Skeletal muscle tissue (tissue), 4 donors: ENCODE measurements around the gene CLEC2A. TPM values are rescaled to one million over a fixed set of nuclear protein-coding genes. Genes with fewer than 3 reads are reported as not detected.

Source experiments
- H3K27ac ChIP-seq: one replicate; pipeline ENCODE4 v1.7.0; 2013; ENCODE audit warnings: mild to moderate bottlenecking, low read depth, low read length, inconsistent platforms
- H3K27me3 ChIP-seq, 3 donors: one replicate each; pipeline ENCODE4 v1.7.0; 2013; ENCODE audit warnings: low read length in 3 of 3; ENCODE audit not compliant: control insufficient read depth in 3 of 3, insufficient read depth in 3 of 3
- H3K36me3 ChIP-seq, 3 donors: one replicate each; pipeline ENCODE4 v1.7.0; 2013; ENCODE audit warnings: low read length in 3 of 3; ENCODE audit not compliant: control insufficient read depth in 3 of 3, insufficient read depth in 3 of 3
- H3K4me1 ChIP-seq, 3 donors: one replicate each; pipeline ENCODE4 v1.7.0; 2013; ENCODE audit warnings: low read length in 3 of 3, mild to moderate bottlenecking in 3 of 3; ENCODE audit not compliant: control insufficient read depth in 3 of 3, insufficient read depth in 3 of 3
- H3K4me3 ChIP-seq, 3 donors: one replicate each; pipeline ENCODE4 v1.7.0; 2013; ENCODE audit warnings: low read length in 3 of 3
- H3K9ac ChIP-seq, 3 donors: one replicate each; pipeline ENCODE4 v1.7.0; 2013; ENCODE audit warnings: low read length in 3 of 3, mild to moderate bottlenecking in 3 of 3, moderate library complexity in 2 of 3, low read depth in 1 of 3
- H3K9me3 ChIP-seq, 3 donors: one replicate each; pipeline ENCODE4 v1.7.0; 2013; ENCODE audit warnings: low read length in 3 of 3; ENCODE audit not compliant: control insufficient read depth in 3 of 3
- total RNA-seq: library from RNA; depleted of rRNA; stranded (reverse); fragments of >200 nt; gene quantifications from one replicate; pipeline ENCODE4 v1.2.3, GENCODE V29; 2014
- donor health status: Osteomylitis.

Gene CLEC2A
- total RNA-seq, 1 donor from 2014 or later = not detected

DNA sequence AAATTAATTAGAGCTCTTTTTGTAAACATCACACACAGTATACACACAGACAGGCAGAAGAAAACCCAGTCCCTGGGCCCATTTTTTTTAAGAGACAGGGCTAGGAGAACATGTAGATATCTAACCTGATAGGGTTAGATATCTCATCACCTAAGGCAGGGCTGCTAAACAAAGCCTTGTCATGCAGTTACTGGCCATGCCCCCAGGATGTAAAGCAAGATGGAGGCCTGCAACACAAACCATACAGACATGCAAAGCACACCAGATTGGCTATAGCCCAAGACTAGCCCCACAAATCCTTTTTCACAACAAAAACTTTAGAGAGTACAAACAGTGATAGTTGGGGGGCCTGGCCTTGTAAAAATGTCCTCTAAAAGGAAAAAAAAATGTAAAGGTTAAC lies 20.5 kb downstream of the CLEC2A start:
- Histone ChIP-seq H3K27ac (no peak overlapping the region), H3K27me3 (no peaks in the 10 kb centered on the region), H3K36me3 (no peaks in the 10 kb centered on the region), H3K4me1 (no peaks in the 10 kb centered on the region), H3K4me3 (no peak overlapping the region), H3K9me3 (peaks cover 2 to 6% (median 3%) of the 10 kb centered on the region in 3 donors), H3K9ac (no peak overlapping the region)

DNA sequence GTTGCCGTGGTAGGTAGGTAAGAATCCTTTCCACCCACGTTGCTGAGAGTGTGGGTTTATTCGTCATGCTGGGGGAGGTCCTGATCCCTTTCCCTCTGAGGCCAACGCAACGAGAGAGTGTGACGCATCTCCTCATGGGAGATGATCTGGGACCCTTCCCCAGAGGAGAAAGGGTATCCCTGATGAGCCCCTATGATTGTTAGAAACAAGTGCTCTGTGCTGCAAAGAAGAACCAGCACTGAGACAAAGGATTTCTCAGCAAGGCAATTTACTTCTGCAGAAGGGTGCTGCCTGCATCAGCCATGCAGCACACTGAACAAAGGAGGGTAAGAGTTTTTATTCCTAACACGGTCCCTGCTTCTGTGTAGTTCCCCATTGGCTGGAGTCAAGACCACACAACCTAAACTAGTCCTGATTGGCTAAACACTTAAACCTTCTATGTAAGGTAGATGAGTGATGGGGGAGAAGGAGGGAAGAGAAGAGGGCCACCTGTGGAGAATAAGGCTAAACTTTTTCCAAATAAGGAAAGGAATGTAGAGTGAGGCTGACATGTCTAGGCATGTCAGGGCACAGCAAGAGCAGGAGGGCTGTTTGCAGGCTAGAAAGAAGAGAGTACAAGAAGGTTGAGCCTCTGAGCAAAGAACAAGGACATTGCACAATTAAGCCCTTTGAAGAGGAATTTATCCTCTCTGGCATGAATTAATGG lies 21.3 kb downstream of the CLEC2A start:
- no peak overlapping the region for H3K4me3 ChIP-seq
- H3K27ac ChIP-seq = no peak overlapping the region
- H3K4me1 ChIP-seq = no peaks in the 10 kb centered on the region
- H3K27me3 ChIP-seq = no peaks in the 10 kb centered on the region
- H3K9me3 ChIP-seq = peaks cover 2 to 6% (median 3%) of the 10 kb centered on the region in 3 donors
- H3K9ac ChIP-seq = no peak overlapping the region
- H3K36me3 ChIP-seq = no peaks in the 10 kb centered on the region

DNA sequence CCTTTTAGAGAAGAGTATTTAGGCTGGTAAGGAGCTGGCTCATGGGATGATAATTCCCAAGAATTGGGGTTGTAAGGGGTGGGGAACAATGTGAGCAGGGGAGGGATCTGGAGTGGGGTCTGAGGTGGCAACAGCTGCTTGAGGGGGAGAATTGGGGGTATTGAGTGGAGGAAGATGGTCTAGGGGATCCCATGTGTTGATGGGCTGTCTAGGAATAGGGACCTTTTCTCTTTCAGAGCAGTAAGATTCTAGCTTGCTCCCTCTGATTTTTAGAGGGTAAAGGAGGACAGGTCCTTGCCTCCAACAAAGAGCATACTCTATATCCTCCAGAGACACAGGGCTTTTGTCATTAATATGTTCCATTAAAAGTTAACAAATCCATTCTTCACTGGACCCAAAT lies 22.4 kb downstream of the CLEC2A start:
- Histone ChIP-seq H3K4me1 (no peaks in the 10 kb centered on the region), H3K36me3 (no peaks in the 10 kb centered on the region), H3K9me3 (peaks cover 2 to 6% (median 3%) of the 10 kb centered on the region in 3 donors), H3K4me3 (no peak overlapping the region), H3K27ac (no peak overlapping the region), H3K9ac (no peak overlapping the region), H3K27me3 (no peaks in the 10 kb centered on the region)

DNA sequence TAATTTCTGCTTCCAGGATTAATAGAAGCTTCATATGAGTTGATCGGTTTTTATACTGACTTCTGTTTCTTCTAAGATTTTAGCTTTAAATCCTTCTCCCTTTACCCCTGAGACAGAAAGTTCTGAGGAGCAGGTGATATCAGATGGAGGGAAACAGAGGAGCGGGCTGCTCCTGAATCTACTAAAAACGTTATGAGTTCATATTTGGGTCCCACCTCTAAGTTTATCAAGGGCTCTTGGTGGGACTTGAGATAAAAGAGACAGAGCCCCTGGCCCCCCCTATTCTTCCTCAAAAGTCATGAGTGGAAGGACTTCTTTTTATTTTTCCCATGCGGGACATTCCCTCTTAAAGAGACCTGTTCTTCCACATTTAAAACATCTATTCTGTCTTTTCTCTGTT lies 23.8 kb downstream of the CLEC2A start:
- Histone ChIP-seq H3K27ac (no peak overlapping the region), H3K4me1 (no peaks in the 10 kb centered on the region), H3K4me3 (no peak overlapping the region), H3K36me3 (no peaks in the 10 kb centered on the region), H3K9me3 (peaks cover 3 to 6% (median 4%) of the 10 kb centered on the region in 3 donors), H3K9ac (no peak overlapping the region), H3K27me3 (no peaks in the 10 kb centered on the region)

DNA sequence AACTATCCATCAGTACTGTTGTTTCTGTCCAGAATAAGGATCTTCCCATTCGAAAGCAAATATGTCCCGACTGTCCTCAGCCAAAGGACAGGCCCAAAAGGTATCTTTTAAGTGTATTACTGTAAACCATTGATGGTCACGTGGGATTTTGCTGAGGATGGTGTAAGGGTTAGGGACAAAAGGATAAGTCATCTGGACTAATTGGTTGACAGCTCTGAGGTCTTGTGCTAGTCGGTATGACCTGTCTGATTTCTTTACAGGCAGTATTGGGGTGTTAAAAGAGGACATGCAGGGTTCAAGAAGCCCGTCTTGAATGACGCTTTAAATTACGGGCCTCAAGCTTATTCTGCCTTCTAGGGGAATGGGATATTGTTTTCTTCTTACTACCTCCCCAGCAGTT lies 24.4 kb downstream of the CLEC2A start:
- no peaks in the 10 kb centered on the region for H3K36me3 ChIP-seq
- no peaks in the 10 kb centered on the region for H3K27me3 ChIP-seq
- no peak overlapping the region for H3K4me3 ChIP-seq
- peaks cover 3 to 6% (median 6%) of the 10 kb centered on the region in 3 donors for H3K9me3 ChIP-seq
- no peak overlapping the region for H3K27ac ChIP-seq
- no peaks in the 10 kb centered on the region for H3K4me1 ChIP-seq
- no peak overlapping the region for H3K9ac ChIP-seq

DNA sequence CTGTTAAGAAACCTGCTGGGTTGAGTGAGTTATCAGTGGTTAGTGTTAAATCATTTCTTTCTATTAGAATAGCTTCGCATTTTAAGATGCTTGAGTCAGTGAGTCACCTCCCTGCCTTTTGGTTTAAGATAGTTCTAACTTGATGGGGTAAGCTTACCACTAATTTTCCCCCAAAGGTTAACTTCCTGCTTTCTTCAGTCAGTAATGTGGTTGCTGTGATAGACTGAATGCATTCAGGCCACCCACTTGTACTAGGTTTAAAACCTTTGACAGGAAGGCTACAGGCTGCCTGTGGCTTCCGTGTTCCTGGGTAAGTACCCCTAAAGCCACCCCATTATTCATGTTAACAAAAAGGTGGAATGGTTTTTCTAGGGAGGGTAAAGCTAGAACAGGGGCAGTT lies 25.3 kb downstream of the CLEC2A start:
- Histone ChIP-seq H3K36me3 (no peaks in the 10 kb centered on the region), H3K4me1 (no peaks in the 10 kb centered on the region), H3K9me3 (peaks cover 3 to 6% (median 6%) of the 10 kb centered on the region in 3 donors), H3K27ac (no peak overlapping the region), H3K27me3 (no peaks in the 10 kb centered on the region), H3K4me3 (no peak overlapping the region), H3K9ac (no peak overlapping the region)

DNA sequence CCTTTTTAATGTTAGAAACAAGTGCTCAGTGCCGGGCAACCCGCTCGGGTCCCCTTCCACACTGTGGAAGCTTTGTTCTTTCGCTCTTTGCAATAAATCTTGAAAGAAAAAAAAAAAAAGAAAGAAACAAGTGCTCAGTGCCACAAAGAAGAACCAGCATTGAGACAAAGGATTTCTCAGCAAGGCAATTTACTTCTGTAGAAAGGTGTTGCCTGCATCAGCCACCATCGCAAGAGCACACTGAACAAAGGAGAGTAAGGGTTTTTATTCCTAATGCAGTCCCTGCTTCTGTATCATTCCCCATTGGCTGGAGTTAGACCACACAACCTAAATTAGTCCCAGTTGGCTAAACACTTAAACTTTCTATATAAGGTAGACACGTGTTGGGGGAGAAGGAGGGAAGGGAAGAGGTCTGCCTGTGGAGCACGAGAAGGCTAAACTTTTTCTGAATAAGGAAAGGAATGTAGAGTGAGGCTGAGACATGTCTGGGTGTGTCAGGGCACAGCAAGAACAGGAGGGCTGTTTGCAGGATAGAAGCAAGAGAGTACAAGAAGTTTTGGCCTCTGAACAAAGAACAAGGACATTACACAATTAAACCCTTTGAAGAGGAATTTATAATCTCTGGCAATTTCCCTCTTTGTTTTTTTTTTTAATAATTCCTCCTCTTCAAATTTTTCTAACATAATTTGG lies 29.5 kb downstream of the CLEC2A start:
- no peak overlapping the region for H3K27ac ChIP-seq
- no peaks in the 10 kb centered on the region for H3K36me3 ChIP-seq
- no peak overlapping the region for H3K4me3 ChIP-seq
- no peaks in the 10 kb centered on the region for H3K27me3 ChIP-seq
- H3K9ac ChIP-seq = no peak overlapping the region
- no peaks in the 10 kb centered on the region for H3K4me1 ChIP-seq
- H3K9me3 ChIP-seq = peaks cover 0 to 4% (median 0%) of the 10 kb centered on the region in 3 donors

DNA sequence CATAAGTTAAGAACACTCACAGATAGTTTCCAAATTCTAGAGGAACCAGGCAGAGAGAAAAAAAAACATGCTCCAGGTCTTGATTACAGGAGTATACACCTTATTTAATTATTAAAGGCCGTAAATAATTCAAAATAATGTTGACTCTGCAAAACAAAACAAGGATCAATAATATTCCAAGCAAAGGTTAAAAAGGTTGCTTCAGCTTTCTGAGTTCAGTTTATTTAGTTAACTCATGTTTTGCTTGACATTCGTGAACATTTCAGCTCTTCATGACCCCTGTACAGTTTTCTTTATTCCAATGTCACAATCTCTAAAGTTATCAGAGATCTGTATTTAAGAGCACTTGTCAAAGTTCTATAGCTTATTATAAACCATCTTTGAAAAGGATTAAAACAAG lies 31.2 kb downstream of the CLEC2A start:
- Histone ChIP-seq H3K27me3 (no peaks in the 10 kb centered on the region), H3K9ac (no peak overlapping the region)

DNA sequence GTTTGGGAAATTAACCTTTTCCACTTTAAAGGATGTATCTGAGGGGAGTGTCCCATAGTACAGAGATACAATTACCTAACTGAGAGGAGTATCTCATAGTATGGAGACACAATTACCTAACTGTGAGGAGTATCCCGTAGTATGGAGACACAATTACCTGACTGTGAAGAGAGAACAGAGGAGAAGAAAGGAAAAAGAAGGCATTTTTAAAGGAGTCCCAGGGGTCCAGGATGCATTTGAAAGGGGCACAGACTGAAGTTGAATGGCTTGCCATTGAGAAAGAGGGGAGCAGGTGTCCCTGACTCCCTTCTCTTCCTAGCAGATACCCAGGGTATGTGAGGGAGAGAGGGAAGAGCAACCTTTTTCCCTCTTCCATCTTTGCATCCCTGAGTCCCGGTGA lies 33.0 kb downstream of the CLEC2A start:
- Histone ChIP-seq H3K4me1 (no peaks in the 10 kb centered on the region), H3K9me3 (peaks cover 0 to 4% (median 0%) of the 10 kb centered on the region in 3 donors), H3K9ac (no peak overlapping the region), H3K4me3 (no peak overlapping the region), H3K27me3 (no peaks in the 10 kb centered on the region), H3K36me3 (no peaks in the 10 kb centered on the region), H3K27ac (no peak overlapping the region)

More for the DNA sequence above, 31.2 kb downstream of the CLEC2A start:
- H3K4me1 ChIP-seq = no peaks in the 10 kb centered on the region
- H3K27ac ChIP-seq = no peak overlapping the region
- no peaks in the 10 kb centered on the region for H3K36me3 ChIP-seq
- H3K4me3 ChIP-seq = no peak overlapping the region
- H3K9me3 ChIP-seq = peaks cover 0 to 4% (median 0%) of the 10 kb centered on the region in 3 donors

DNA sequence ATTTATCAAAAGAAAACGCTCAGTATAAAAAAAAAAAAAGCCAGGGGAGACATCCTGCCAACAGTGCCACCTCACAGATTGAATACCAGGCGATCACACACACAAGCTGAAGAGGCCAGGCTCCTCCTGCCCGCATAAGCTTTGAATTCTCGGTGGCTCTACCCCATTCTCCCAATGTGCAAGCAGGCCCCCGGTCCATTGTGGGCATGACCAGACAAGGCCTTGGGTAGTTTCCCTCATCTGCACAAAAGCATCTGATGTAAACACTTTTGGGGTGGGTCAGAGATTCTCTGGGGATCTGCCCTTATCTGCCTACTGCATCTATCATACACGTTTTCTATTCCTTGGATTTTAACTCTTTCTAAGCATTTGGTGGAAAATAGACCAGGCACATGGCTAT lies 34.6 kb downstream of the CLEC2A start:
- Histone ChIP-seq H3K9me3 (no peaks in the 10 kb centered on the region), H3K4me1 (no peaks in the 10 kb centered on the region), H3K4me3 (no peak overlapping the region), H3K27ac (no peak overlapping the region), H3K9ac (no peak overlapping the region), H3K36me3 (no peaks in the 10 kb centered on the region), H3K27me3 (no peaks in the 10 kb centered on the region)
